Stimulated activated CD4-positive, alpha-beta T cell treated with anti-CD3 and anti-CD28 coated beads, Interleukin-2, amount 100 ng/mL, for 4 hours (primary cell): ENCODE data around the gene CSHL1.
"Not testable (repeated sequence)": the region's sequence is repeated elsewhere in the genome, so short reads cannot be mapped to it uniquely, and the experiment has no call there.

Experiments
- DNase-seq: peaks from one replicate; pipeline ENCODE4 v3.0.0-alpha.2; 2020; ENCODE audit warnings: low read depth

The CSHL1 gene

GRCh38 chr17:63918305-63918704 lies 7.2 kb upstream of the CSHL1 start:
- DNase-seq, result no peak

- DNase-seq, result no peak
Observed at GRCh38 chr17:63917646-63918045, 6.6 kb upstream of the CSHL1 start.

- not testable (repeated sequence) for DNase-seq
Observed at GRCh38 chr17:63917206-63917605, 6.1 kb upstream of the CSHL1 start.

GRCh38 chr17:63916566-63917185 lies 5.6 kb upstream of the CSHL1 start:
- DNase-seq, result no peak

- DNase-seq, result not testable (repeated sequence)
Observed at GRCh38 chr17:63915753-63916152, 4.7 kb upstream of the CSHL1 start.

- no peak for DNase-seq
Observed at GRCh38 chr17:63914471-63914870, 3.4 kb upstream of the CSHL1 start.

- DNase-seq, result peak; percentile 42
Observed at GRCh38 chr17:63911657-63912100, 621 bp upstream of the CSHL1 start.

- DNase-seq, result no peak
Observed at GRCh38 chr17:63910096-63910495, 962 bp downstream of the CSHL1 start.

- DNase-seq, result not testable (repeated sequence)
Observed at GRCh38 chr17:63909586-63909985, 1.5 kb downstream of the CSHL1 start.

GRCh38 chr17:63907161-63907778 lies 3.8 kb downstream of the CSHL1 start:
- not testable (repeated sequence) for DNase-seq

GRCh38 chr17:63904796-63905195 lies 6.3 kb downstream of the CSHL1 start:
- DNase-seq, result not testable (repeated sequence)

GRCh38 chr17:63903787-63904201 lies 7.3 kb downstream of the CSHL1 start:
- peak; percentile 14 for DNase-seq

- DNase-seq, result not testable (repeated sequence)
Observed at GRCh38 chr17:63901971-63902370, 9.1 kb downstream of the CSHL1 start.

GRCh38 chr17:63898899-63899798 lies 11.9 kb downstream of the CSHL1 start:
- peak; percentile 13 for DNase-seq

GRCh38 chr17:63896524-63897354 lies 14.3 kb downstream of the CSHL1 start, which contains the start of gene CSH1:
Gene CSH1 (minus strand): TSS chr17:63896574. CDS start chr17:63896511, 63 bp downstream.
- DNase-seq, result not testable (repeated sequence)

- DNase-seq, result not testable (repeated sequence)
Observed at GRCh38 chr17:63894821-63895220, 16.2 kb downstream of the CSHL1 start.

- DNase-seq, result not testable (repeated sequence)
Observed at GRCh38 chr17:63894021-63894420, 17.0 kb downstream of the CSHL1 start.

GRCh38 chr17:63892316-63893037 lies 18.6 kb downstream of the CSHL1 start:
- DNase-seq, result not testable (repeated sequence)

GRCh38 chr17:63889026-63889848 lies 21.8 kb downstream of the CSHL1 start:
- not testable (repeated sequence) for DNase-seq

GRCh38 chr17:63885119-63885518 lies 25.9 kb downstream of the CSHL1 start:
- not testable (repeated sequence) for DNase-seq
